ENCODE measurements around the gene ASCL4. TPM values are rescaled to one million over a fixed set of nuclear protein-coding genes. Genes with fewer than 3 reads are reported as not detected.

The ASCL4 gene
- total and polyA plus RNA-seq, 10 donors, result 0.03 to 0.13 (median 0.05) TPM; not detected in 7

- no peak overlapping the region for H3K4me3 ChIP-seq
- H3K4me1 ChIP-seq, result peaks cover 0 to 28% (median 5%) of the 10 kb centered on the region in 6 donors
- WGBS, 5 donors, result 86 to 95% (median 87%) methylated on average over 3 of the region's 3 CpGs
- H3K36me3 ChIP-seq, result peaks cover 12 to 54% (median 46%) of the 10 kb centered on the region in 6 donors
- DNase-seq, result no peak
- H3K9me3 ChIP-seq, result no peaks in the 10 kb centered on the region
- TF ChIP-seq CTCF (IDR thresholded peaks at IDR 0.05 in 8 of 11, conservative IDR thresholded peaks at IDR 0.05 in 3 of 11) (no peak), POLR2A (IDR thresholded peaks at IDR 0.05) (no peak), POLR2AphosphoS5 (IDR thresholded peaks at IDR 0.05) (no peak)
- peak overlapping the region in 7 of 8 donors; percentile 9 to 83 (median 64) for H3K27ac ChIP-seq
- no peaks in the 10 kb centered on the region for H3K27me3 ChIP-seq (replicated peaks in 1 of 7)
- intact Hi-C loops (cut with DNase I; ENCODE audit: low total_unique reads), result no loop called here
These were observed 42.1 kb upstream of the ASCL4 start for GRCh38 chr12:107732365-107732764.

- Histone ChIP-seq H3K36me3 (peaks cover 12 to 72% (median 63%) of the 10 kb centered on the region in 6 donors), H3K9me3 (no peaks in the 10 kb centered on the region), H3K27ac (peak overlapping the region in 1 of 8 donors; percentile 83), H3K4me1 (peaks cover 0 to 39% (median 5%) of the 10 kb centered on the region in 6 donors), H3K4me3 (no peak overlapping the region), H3K27me3 (replicated peaks in 1 of 7) (no peaks in the 10 kb centered on the region)
- intact Hi-C loops (cut with DNase I; ENCODE audit: low total_unique reads), result no loop called here
- WGBS, 5 donors, result 79 to 95% (median 84%) methylated on average over 5 of the region's 5 CpGs
- TF ChIP-seq CTCF (IDR thresholded peaks at IDR 0.05 in 8 of 11, conservative IDR thresholded peaks at IDR 0.05 in 3 of 11) (no peak), POLR2A (IDR thresholded peaks at IDR 0.05) (no peak), POLR2AphosphoS5 (IDR thresholded peaks at IDR 0.05) (no peak)
- DNase-seq, result no peak
These were observed 40.4 kb upstream of the ASCL4 start for GRCh38 chr12:107734139-107734538.

GRCh38 chr12:107735763-107736162 lies 38.7 kb upstream of the ASCL4 start:
- no peak overlapping the region for H3K4me3 ChIP-seq
- intact Hi-C loops (cut with DNase I; ENCODE audit: low total_unique reads), result no loop called here
- peaks cover 0 to 34% (median 5%) of the 10 kb centered on the region in 6 donors for H3K4me1 ChIP-seq
- H3K27ac ChIP-seq, result peak overlapping the region in 3 of 8 donors; percentile 78 to 87 (median 81)
- 94 to 99% (median 96%) methylated on average over 2 of the region's 2 CpGs for WGBS, 5 donors
- H3K9me3 ChIP-seq, result no peaks in the 10 kb centered on the region
- peaks cover 12 to 88% (median 79%) of the 10 kb centered on the region in 6 donors for H3K36me3 ChIP-seq
- no peak for DNase-seq
- no peak for TF ChIP-seq POLR2AphosphoS5 (IDR thresholded peaks at IDR 0.05)
- no peak for TF ChIP-seq CTCF (IDR thresholded peaks at IDR 0.05 in 8 of 11, conservative IDR thresholded peaks at IDR 0.05 in 3 of 11)
- TF ChIP-seq POLR2A (IDR thresholded peaks at IDR 0.05), result no peak
- no peaks in the 10 kb centered on the region for H3K27me3 ChIP-seq (replicated peaks in 1 of 7)

GRCh38 chr12:107736914-107737313 lies 37.6 kb upstream of the ASCL4 start:
- TF ChIP-seq CTCF (IDR thresholded peaks at IDR 0.05 in 8 of 11, conservative IDR thresholded peaks at IDR 0.05 in 3 of 11) (peak in 5 of 11 experiments; percentile 10 to 56 (median 43)), POLR2A (IDR thresholded peaks at IDR 0.05) (no peak), POLR2AphosphoS5 (IDR thresholded peaks at IDR 0.05) (peak in 1 of 3 donors; percentile 82)
- peaks cover 15 to 100% (median 90%) of the 10 kb centered on the region in 6 donors for H3K36me3 ChIP-seq
- H3K4me1 ChIP-seq, result peaks cover 0 to 27% (median 4%) of the 10 kb centered on the region in 6 donors
- no peaks in the 10 kb centered on the region for H3K27me3 ChIP-seq (replicated peaks in 1 of 7)
- peak; percentile 83 for DNase-seq
- intact Hi-C loops (cut with DNase I; ENCODE audit: low total_unique reads), result no loop called here
- peak overlapping the region; percentile 25 to 87 (median 74) for H3K27ac ChIP-seq
- no peak overlapping the region for H3K4me3 ChIP-seq
- 41 to 67% (median 46%) methylated on average over 4 of the region's 4 CpGs for WGBS, 5 donors
- H3K9me3 ChIP-seq, result no peaks in the 10 kb centered on the region

All from spleen (tissue), 11 donors.